Ectodermal cell (in vitro differentiated cells): ENCODE data around the gene TIA1.
"Not testable (repeated sequence)": the region's sequence is repeated elsewhere in the genome, so short reads cannot be mapped to it uniquely, and the experiment has no call there.

Source experiments
- H3K27ac ChIP-seq: 2 replicates; pipeline ENCODE4 v1.7.0; 2013; ENCODE audit warnings: mild to moderate bottlenecking, low read depth, low read length; ENCODE audit not compliant: insufficient read depth, poor library complexity, severe bottlenecking
- H3K27me3 ChIP-seq: 2 replicates; pipeline ENCODE4 v1.7.0; 2013; ENCODE audit warnings: mild to moderate bottlenecking, low read length; ENCODE audit not compliant: insufficient read depth, control insufficient read depth, poor library complexity, severe bottlenecking
- H3K36me3 ChIP-seq: one replicate; pipeline ENCODE4 v1.7.0; 2013; ENCODE audit warnings: low read length; ENCODE audit not compliant: control insufficient read depth, insufficient read depth
- H3K4me1 ChIP-seq: one replicate; pipeline ENCODE4 v1.7.0; 2013; ENCODE audit warnings: low read length; ENCODE audit not compliant: control insufficient read depth, insufficient read depth
- H3K4me3 ChIP-seq: 2 replicates; pipeline ENCODE4 v1.7.0; 2013; ENCODE audit warnings: low read depth, low read length, control low read depth; ENCODE audit not compliant: insufficient read depth
- H3K9me3 ChIP-seq: 2 replicates; pipeline ENCODE4 v1.7.0; 2013; ENCODE audit warnings: mild to moderate bottlenecking, low read length, moderate library complexity; ENCODE audit not compliant: control insufficient read depth
- WGBS, 2 experiments: methylation state at CpG; one replicate each; pipeline ENCODE4 v1.1.7; 2013; ENCODE audit warnings: missing lambda C conversion rate in 2 of 2; 5-methylcytosine and 5-hydroxymethylcytosine counted together

Gene TIA1

DNA sequence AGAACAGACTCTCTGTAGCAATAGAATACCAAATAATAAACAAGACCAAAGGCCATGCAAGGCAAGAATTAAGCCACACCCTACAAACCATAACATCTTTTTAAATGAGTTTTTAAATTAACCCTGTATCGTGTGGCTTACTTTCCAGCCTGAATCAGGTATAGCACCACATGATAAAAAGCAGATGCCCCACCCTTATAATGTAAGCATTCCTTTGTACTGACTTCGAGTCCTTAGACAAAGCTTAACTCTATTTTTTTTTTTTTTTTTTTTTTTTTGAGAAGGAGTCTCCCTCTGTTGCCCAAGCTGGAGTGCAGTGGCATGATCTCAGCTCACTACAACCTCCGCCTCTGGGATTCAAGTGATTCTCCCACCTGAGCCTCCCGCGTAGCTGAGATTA lies 55.9 kb downstream of the TIA1 start:
- Histone ChIP-seq H3K27me3 (no peaks in the 10 kb centered on the region), H3K27ac (no peak overlapping the region), H3K4me3 (no peak overlapping the region), H3K4me1 (no peaks in the 10 kb centered on the region), H3K9me3 (no peaks in the 10 kb centered on the region), H3K36me3 (no peaks in the 10 kb centered on the region)
- WGBS, 2 experiments: 87 to 91% methylated on average over 5 of the region's 5 CpGs

GRCh38 chr2:70191244-70191735 lies 57.1 kb downstream of the TIA1 start:
- no peaks in the 10 kb centered on the region for H3K4me1 ChIP-seq
- no peaks in the 10 kb centered on the region for H3K9me3 ChIP-seq
- H3K4me3 ChIP-seq: peak overlapping the region; percentile 87
- H3K27ac ChIP-seq: peak overlapping the region; percentile 94
- H3K36me3 ChIP-seq: no peaks in the 10 kb centered on the region
- 84 to 85% methylated on average over 13 of the region's 13 CpGs for WGBS, 2 experiments
- no peaks in the 10 kb centered on the region for H3K27me3 ChIP-seq

GRCh38 chr2:70190418-70191243 lies 57.8 kb downstream of the TIA1 start, which contains the start of gene C2orf42:
TSS of gene C2orf42 (minus strand) at chr2:70191019. CDS start at chr2:70181985, 9,034 bp downstream.
- no peaks in the 10 kb centered on the region for H3K27me3 ChIP-seq
- H3K27ac ChIP-seq: peak within 1 kb of the TSS; percentile 94
- WGBS, 2 experiments: 1% methylated on average over 60 of the region's 60 CpGs
- peak within 1 kb of the TSS; percentile 87 for H3K4me3 ChIP-seq
- H3K9me3 ChIP-seq: no peaks in the 10 kb centered on the region
- H3K36me3 ChIP-seq: no peaks in the 10 kb centered on the region
- H3K4me1 ChIP-seq: no peaks in the 10 kb centered on the region

GRCh38 chr2:70188460-70188859 lies 60.0 kb downstream of the TIA1 start:
- H3K4me1 ChIP-seq: no peaks in the 10 kb centered on the region
- H3K27me3 ChIP-seq: no peaks in the 10 kb centered on the region
- WGBS, 2 experiments: 94 to 97% methylated on average over 5 of the region's 5 CpGs
- H3K36me3 ChIP-seq: no peaks in the 10 kb centered on the region
- H3K9me3 ChIP-seq: no peaks in the 10 kb centered on the region
- no peak overlapping the region for H3K27ac ChIP-seq
- H3K4me3 ChIP-seq: no peak overlapping the region

GRCh38 chr2:70187170-70187569 lies 61.3 kb downstream of the TIA1 start:
- H3K9me3 ChIP-seq, H3K27me3 ChIP-seq, H3K4me1 ChIP-seq, H3K4me3 ChIP-seq, H3K36me3 ChIP-seq, H3K27ac ChIP-seq: not testable (repeated sequence)
- WGBS, 2 experiments: 91 to 94% methylated on average over 9 of the region's 9 CpGs

- no peaks in the 10 kb centered on the region for H3K9me3 ChIP-seq
- H3K27ac ChIP-seq: no peak overlapping the region
- H3K4me1 ChIP-seq: no peaks in the 10 kb centered on the region
- H3K36me3 ChIP-seq: peaks cover 13% of the 10 kb centered on the region
- H3K27me3 ChIP-seq: no peaks in the 10 kb centered on the region
- WGBS, 2 experiments: 93% methylated on average over 3 to 4 of the region's 4 CpGs
- no peak overlapping the region for H3K4me3 ChIP-seq
These were observed 65.7 kb downstream of the TIA1 start for GRCh38 chr2:70182689-70183088.

DNA sequence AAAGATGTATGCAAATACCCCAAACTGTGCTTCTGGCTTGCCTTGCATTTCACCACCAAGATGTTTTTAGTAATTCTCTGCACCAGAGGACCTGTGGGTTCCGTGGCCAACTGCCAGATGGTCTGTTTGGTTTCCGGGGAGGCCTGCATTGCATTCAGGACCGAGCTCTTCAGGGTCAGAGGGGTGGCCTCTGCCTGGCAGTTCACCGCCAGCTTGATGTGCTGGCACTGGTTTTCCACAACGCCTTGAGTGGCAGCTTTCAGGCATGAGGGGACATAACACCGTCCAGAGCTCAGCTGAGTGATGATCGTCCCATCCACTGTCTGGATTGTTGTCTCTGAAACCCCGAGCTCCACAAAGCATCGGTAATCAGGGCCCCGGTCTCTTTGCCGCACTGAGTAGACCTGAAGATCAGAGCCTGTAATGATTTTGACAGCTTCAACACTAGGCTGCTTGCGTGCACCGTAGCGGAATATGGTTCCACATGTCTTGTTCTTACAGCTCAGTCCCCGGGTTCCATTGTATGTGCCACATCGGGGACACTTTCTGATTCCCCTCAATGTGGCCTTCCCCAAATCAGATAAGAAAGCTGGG lies 67.0 kb downstream of the TIA1 start:
- Histone ChIP-seq H3K27ac (no peak overlapping the region), H3K27me3 (no peaks in the 10 kb centered on the region), H3K4me1 (no peaks in the 10 kb centered on the region), H3K4me3 (no peak overlapping the region), H3K9me3 (no peaks in the 10 kb centered on the region), H3K36me3 (peaks cover 18% of the 10 kb centered on the region)
- 96% methylated on average over 16 of the region's 16 CpGs for WGBS, 2 experiments

- 92 to 97% methylated on average over 8 of the region's 8 CpGs for WGBS, 2 experiments
- H3K9me3 ChIP-seq: no peaks in the 10 kb centered on the region
These were observed 74.9 kb downstream of the TIA1 start for GRCh38 chr2:70173520-70173919.

DNA sequence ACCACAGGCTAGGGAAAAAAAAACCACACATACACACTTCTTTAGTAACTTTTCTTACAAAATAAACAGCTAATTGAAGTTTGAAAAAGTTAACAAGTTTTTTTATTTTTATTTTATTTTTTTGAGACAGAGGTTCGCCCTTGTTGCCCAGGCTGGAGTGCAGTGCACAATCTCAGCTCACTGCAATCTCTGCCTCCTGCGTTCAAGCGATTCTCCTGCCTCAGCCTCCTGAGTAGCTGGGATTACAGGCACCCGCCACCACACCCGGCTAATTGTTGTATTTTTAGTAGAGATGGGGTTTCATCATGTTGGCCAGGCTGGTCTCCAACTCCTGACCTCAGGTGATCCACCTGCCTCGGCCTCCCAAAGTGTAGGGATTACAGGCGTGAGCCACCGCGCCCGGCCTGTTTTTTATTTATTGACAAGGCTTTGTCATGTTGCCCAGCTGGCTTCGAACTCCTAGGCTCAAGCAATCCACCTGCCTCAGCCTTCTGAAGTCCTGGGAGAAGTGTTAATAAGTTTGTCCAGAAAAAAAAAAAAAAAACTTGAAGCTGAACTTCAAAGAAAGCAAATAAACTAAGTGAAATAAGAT lies 78.7 kb downstream of the TIA1 start:
- WGBS, 2 experiments: 90 to 95% methylated on average over 11 of the region's 11 CpGs
- H3K4me1 ChIP-seq, H3K36me3 ChIP-seq, H3K27ac ChIP-seq, H3K9me3 ChIP-seq, H3K4me3 ChIP-seq, H3K27me3 ChIP-seq: not testable (repeated sequence)

More at GRCh38 chr2:70173520-70173919, 74.9 kb downstream of the TIA1 start:
- Histone ChIP-seq H3K27me3 (no peaks in the 10 kb centered on the region), H3K36me3 (peaks cover 15% of the 10 kb centered on the region), H3K4me1 (no peaks in the 10 kb centered on the region), H3K27ac (no peak overlapping the region), H3K4me3 (no peak overlapping the region)

- H3K4me3 ChIP-seq: no peak overlapping the region
- H3K9me3 ChIP-seq: no peaks in the 10 kb centered on the region
- no peak overlapping the region for H3K27ac ChIP-seq
- H3K36me3 ChIP-seq: no peaks in the 10 kb centered on the region
- H3K4me1 ChIP-seq: no peaks in the 10 kb centered on the region
- no peaks in the 10 kb centered on the region for H3K27me3 ChIP-seq
- 89 to 95% methylated on average over 2 of the region's 2 CpGs for WGBS, 2 experiments
These were observed 87.3 kb downstream of the TIA1 start for GRCh38 chr2:70161069-70161534.
